Measurements from ENCODE around the gene C7orf57. TPM values are rescaled to one million over a fixed set of nuclear protein-coding genes. Genes with fewer than 3 reads are reported as not detected.

The C7orf57 gene
- total and polyA plus RNA-seq, 10 of the 15 experiments (the other 5 are each of a cell fraction or from before 2014, with no cell fraction given): 0.04 to 0.21 (median 0.10) TPM; not detected in 5

DNA sequence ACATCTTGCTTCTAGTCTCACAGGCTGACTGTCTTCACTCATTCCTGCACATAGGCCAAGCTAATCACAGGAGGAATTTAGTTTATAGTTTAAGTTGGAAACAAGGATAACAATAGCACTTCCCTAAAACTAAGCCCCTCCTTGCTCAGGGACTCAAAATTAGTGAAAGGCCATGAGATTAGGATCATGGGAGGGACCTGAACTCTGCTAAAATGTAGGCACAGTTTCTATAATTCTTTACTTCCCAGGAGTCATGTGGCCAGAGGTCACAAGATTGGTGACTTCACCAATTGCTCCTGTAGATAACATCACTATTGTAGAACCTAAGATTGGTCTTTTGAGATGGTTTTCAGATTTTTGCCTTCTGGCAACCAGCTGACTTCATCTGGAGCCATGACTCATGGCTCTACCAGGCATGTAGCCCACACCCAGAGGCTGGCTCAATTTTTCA is 38.9 kb downstream of the C7orf57 start:
- TF ChIP-seq ZNF217 (IDR thresholded peaks at IDR 0.05): no peak
- TF ChIP-seq, protein P1, sequence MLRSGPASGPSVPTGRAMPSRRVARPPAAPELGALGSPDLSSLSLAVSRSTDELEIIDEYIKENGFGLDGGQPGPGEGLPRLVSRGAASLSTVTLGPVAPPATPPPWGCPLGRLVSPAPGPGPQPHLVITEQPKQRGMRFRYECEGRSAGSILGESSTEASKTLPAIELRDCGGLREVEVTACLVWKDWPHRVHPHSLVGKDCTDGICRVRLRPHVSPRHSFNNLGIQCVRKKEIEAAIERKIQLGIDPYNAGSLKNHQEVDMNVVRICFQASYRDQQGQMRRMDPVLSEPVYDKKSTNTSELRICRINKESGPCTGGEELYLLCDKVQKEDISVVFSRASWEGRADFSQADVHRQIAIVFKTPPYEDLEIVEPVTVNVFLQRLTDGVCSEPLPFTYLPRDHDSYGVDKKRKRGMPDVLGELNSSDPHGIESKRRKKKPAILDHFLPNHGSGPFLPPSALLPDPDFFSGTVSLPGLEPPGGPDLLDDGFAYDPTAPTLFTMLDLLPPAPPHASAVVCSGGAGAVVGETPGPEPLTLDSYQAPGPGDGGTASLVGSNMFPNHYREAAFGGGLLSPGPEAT (IDR thresholded peaks at IDR 0.05; ENCODE audit: low read depth): no peak
- no peak for TF ChIP-seq MTA3 (IDR thresholded peaks at IDR 0.05; ENCODE audit: borderline replicate concordance, low read length)
- TF ChIP-seq SP1 (IDR thresholded peaks at IDR 0.05; ENCODE audit: low read depth, low read length): no peak
- no peak for TF ChIP-seq ZNF274 (IDR thresholded peaks at IDR 0.05; ENCODE audit: insufficient read depth, insufficient read length)
- TF ChIP-seq CREM (IDR thresholded peaks at IDR 0.05; ENCODE audit: low read depth): no peak
- TF ChIP-seq, protein P2, sequence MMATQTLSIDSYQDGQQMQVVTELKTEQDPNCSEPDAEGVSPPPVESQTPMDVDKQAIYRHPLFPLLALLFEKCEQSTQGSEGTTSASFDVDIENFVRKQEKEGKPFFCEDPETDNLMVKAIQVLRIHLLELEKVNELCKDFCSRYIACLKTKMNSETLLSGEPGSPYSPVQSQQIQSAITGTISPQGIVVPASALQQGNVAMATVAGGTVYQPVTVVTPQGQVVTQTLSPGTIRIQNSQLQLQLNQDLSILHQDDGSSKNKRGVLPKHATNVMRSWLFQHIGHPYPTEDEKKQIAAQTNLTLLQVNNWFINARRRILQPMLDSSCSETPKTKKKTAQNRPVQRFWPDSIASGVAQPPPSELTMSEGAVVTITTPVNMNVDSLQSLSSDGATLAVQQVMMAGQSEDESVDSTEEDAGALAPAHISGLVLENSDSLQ (IDR thresholded peaks at IDR 0.05): no peak
- no peak for TF ChIP-seq TARDBP (IDR thresholded peaks at IDR 0.05; ENCODE audit: borderline replicate concordance)
- no peak for TF ChIP-seq RAD51 (IDR thresholded peaks at IDR 0.05)
- no peak for TF ChIP-seq SPI1 (IDR thresholded peaks at IDR 0.05; ENCODE audit: borderline replicate concordance, insufficient read depth, low read depth, low read length)
- no peak for TF ChIP-seq SIN3A (IDR thresholded peaks at IDR 0.05; ENCODE audit: low read depth, low read length)
- no peak for TF ChIP-seq HDAC6 (IDR thresholded peaks at IDR 0.05; ENCODE audit: unreplicated experiment)
- Histone ChIP-seq H3K4me3 (no peak overlapping the region), H3K79me2 (ENCODE audit: control insufficient read depth, insufficient read depth, low read length) (no peaks in the 10 kb centered on the region), H4K20me1 (ENCODE audit: control insufficient read depth, insufficient read depth) (no peaks in the 10 kb centered on the region), H3K4me1 (ENCODE audit: control insufficient read depth, insufficient read depth, low read length) (no peaks in the 10 kb centered on the region), H3K9ac (ENCODE audit: control insufficient read depth, insufficient read depth, low read length) (no peak overlapping the region), H3K36me3 (ENCODE audit: control insufficient read depth in 2 of 2, insufficient read depth in 2 of 2, low read length in 1 of 2) (no peaks in the 10 kb centered on the region), H2AFZ (ENCODE audit: control insufficient read depth, low read depth, low read length) (no peak overlapping the region), H3K4me2 (ENCODE audit: control insufficient read depth, insufficient read depth) (no peak overlapping the region), H3K9me3 (replicated peaks; ENCODE audit: control insufficient read depth, insufficient read depth, low read length) (no peaks in the 10 kb centered on the region), H3K27me3 (replicated peaks in 1 of 2; ENCODE audit: control insufficient read depth in 2 of 2, insufficient read depth in 2 of 2, low read length in 1 of 2) (no peaks in the 10 kb centered on the region), H3K27ac (ENCODE audit: control insufficient read depth, insufficient read depth) (no peak overlapping the region)
- in situ Hi-C loops (cut with MboI): no loop called here
- ChIA-PET SMC1A (ENCODE audit: uncharacterized antibody, unreplicated experiment) (no interaction called here), POLR2A (no interaction called here), RAD21 (ENCODE audit: unreplicated experiment) (no interaction called here), CTCF (no interaction called here)
- intact Hi-C loops (cut with micrococcal nuclease; ENCODE audit: unreplicated experiment): no loop called here
- ATAC-seq (no peak), FAIRE-seq (no peak), DNase-seq (ENCODE audit: low read depth, low spot score) (no peak)
- BruUV-seq (replicated peaks): no TSS peak
